Epithelial cell of esophagus (primary cell): Measurements from ENCODE around the gene CISD1.
"Not testable (repeated sequence)": the region's sequence is repeated elsewhere in the genome, so short reads cannot be mapped to it uniquely, and the experiment has no call there.

ENCODE experiments used
- DNase-seq: peaks from one replicate; pipeline ENCODE4 v3.0.0; 2010; ENCODE audit warnings: low read depth
- H3K4me3 ChIP-seq: 2 replicates; pipeline ENCODE4 v1.5.1; 2011; ENCODE audit warnings: mild to moderate bottlenecking, low read length, control low read depth
- TF ChIP-seq, protein P1 (sequence below): IDR thresholded peaks from 2 replicates; pipeline ENCODE4 v1.5.1; 2011; ENCODE audit warnings: low read depth, mild to moderate bottlenecking, low read length, control low read depth, inconsistent platforms; ENCODE audit not compliant: insufficient read depth; ENCODE audit errors: missing control alignments

Gene CISD1

DNA sequence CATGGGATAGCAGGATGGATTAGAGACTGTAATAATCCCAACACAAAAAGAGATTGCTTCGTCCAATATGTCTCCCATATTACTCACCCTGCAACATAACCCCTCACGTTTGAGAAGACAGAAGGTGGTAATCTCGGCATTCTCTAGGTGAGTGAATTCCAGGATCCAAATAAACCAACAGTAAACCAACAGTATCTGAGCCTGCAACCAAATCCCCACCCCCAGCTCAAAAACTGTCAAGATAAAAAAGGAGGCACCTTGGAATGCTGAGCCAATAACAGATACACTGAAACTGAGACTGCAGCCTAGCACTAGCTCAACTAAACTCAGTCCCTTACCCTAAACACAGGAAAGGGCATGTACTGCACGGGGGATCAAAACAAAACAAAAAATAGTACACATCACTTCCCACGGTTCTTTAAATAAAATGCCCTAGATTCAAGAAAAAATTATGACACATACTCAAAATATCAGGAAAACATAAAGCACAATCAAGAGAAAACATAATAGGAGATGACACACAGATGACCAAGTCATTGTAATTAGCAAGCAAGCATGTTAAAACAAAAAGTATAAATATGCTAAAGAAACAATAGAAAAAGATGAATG is 29.3 kb upstream of the CISD1 start:
- TF ChIP-seq, protein P1, sequence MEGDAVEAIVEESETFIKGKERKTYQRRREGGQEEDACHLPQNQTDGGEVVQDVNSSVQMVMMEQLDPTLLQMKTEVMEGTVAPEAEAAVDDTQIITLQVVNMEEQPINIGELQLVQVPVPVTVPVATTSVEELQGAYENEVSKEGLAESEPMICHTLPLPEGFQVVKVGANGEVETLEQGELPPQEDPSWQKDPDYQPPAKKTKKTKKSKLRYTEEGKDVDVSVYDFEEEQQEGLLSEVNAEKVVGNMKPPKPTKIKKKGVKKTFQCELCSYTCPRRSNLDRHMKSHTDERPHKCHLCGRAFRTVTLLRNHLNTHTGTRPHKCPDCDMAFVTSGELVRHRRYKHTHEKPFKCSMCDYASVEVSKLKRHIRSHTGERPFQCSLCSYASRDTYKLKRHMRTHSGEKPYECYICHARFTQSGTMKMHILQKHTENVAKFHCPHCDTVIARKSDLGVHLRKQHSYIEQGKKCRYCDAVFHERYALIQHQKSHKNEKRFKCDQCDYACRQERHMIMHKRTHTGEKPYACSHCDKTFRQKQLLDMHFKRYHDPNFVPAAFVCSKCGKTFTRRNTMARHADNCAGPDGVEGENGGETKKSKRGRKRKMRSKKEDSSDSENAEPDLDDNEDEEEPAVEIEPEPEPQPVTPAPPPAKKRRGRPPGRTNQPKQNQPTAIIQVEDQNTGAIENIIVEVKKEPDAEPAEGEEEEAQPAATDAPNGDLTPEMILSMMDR = no peak
- no peak overlapping the region for H3K4me3 ChIP-seq
- peak; percentile 71 for DNase-seq

DNA sequence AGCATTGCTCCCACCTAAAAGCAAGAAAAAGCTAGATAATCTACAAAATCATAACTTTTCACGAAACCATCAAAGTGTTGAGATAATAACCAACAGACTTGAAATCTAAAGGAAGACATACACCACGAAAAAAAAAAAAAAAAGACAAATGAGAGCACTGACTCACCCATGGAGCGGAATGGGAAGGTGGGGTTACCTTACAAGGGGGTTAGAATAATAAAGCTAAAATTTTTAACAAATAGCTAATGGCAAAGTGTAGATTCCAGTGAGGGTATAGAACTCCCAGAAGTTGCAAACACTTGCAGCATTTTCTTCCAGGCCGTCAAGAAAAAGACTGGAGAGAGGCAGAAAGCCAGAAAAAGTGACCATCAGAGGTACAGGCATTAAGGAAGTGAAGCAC is 28.4 kb upstream of the CISD1 start:
- H3K4me3 ChIP-seq = no peak overlapping the region
- DNase-seq = peak; percentile 33
- TF ChIP-seq, protein P1 = no peak

- H3K4me3 ChIP-seq = no peak overlapping the region
- no peak for DNase-seq
- TF ChIP-seq, protein P1 = no peak
These were observed 27.6 kb upstream of the CISD1 start for GRCh38 chr10:58241346-58241745.

DNA sequence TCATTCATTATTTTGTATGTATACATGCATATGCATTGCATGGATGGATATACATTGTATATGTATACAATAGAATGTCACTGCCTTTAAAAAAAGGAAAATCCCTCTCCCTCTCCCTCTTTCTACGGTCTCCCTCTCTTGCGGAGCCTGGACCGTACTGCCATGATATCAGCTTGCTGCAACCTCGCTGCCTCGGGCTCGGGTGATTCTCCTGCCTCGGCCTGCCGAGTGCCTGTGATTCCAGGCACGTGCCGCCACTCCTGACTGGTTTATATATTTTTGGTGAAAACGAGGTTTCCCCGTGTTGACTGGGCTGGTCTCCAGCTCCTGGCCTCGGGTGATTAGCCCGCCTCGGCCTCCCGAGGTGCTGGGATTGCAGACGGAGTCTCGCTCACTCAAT is 25.7 kb upstream of the CISD1 start:
- H3K4me3 ChIP-seq = no peak overlapping the region
- DNase-seq = no peak
- TF ChIP-seq, protein P1 = no peak

GRCh38 chr10:58243801-58244200 is 25.2 kb upstream of the CISD1 start:
- not testable (repeated sequence) for H3K4me3 ChIP-seq, DNase-seq

DNA sequence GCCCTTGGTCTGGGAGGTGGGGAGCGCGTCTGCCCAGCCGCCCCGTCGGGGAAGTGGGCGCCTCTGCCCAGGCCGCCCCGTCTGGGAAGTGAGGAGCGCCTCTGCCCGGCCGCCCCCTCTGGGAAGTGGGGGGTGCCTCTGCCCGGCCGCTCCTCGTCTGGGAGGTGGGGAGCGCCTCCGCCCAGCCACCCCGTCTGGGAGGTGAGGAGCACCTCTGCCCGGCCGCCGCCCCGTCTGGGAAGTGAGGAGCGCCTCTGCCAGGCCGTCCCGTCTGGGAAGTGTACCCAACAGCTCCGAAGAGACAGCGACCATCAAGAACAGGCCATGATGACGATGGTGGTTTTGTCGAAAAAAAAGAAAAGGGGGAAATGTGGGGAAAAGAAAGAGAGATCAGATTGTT is 24.7 kb upstream of the CISD1 start:
- not testable (repeated sequence) for H3K4me3 ChIP-seq, DNase-seq

GRCh38 chr10:58244666-58245065 is 24.3 kb upstream of the CISD1 start:
- not testable (repeated sequence) for H3K4me3 ChIP-seq, DNase-seq

DNA sequence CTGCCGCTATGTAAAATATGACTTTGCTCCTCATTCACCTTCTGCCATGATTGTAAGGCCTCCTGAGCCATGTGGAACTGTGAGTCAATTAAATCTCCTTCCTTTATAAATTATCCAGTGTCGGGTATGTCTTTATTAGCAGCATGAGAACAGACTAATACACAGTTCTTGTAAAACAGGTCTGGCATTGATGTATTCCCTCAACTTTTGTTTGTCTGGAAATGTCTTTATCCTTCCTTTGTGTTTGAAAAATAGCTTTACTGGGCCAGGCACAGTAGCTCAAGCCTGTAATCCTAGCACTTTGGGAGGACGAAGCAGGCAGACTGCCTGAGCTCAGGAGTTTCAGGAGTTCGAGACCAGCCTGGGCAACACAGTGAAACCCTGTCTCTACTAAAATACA is 15.8 kb upstream of the CISD1 start:
- no peak overlapping the region for H3K4me3 ChIP-seq
- peak; percentile 34 for DNase-seq
- TF ChIP-seq, protein P1 = no peak

DNA sequence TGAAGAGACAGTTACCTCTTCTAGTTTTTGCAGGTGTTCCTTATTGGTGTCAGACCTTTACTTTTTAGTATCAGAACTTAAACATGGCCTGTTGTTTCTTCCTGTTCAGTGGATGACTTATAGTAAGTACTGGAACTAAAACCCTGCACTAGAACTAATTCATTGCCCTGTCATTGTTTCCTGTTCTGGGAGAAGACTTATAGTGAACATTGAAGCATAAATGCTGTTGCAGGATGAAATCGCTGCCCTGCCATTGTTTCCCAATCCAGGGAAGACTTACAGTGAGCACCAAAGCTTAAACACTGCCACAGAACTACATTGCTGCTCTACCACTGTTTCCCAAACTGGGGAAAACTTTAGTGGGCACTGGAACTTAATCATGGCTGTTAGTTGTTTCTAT is 14.3 kb upstream of the CISD1 start:
- TF ChIP-seq, protein P1 = no peak
- no peak overlapping the region for H3K4me3 ChIP-seq
- peak; percentile 18 for DNase-seq

- H3K4me3 ChIP-seq = not testable (repeated sequence)
- peak; percentile 77 for DNase-seq
These were observed 12.8 kb upstream of the CISD1 start for GRCh38 chr10:58256013-58256780.
